PC-9 (cell line): ENCODE data around the gene SPEF1. TPM values are rescaled to one million over a fixed set of nuclear protein-coding genes. Genes with fewer than 3 reads are reported as not detected.

Experiments
- BruUV-seq: library from RNA; stranded (reverse); fragments of 400-500 nt; replicated peaks from 2 replicates; lab custom pipeline; 2021; lab: Mats Ljungman, UMichigan
- CTCF ChIA-PET: fragments of 300-600 bp; sonication (Branson Sonifier 250); formaldehyde crosslinking; loops from one replicate; lab custom pipeline; 2022; ENCODE audit warnings: antibody characterized with exemption; lab: Charles Lee
- POLR2A ChIA-PET: fragments of 300-600 bp; sonication (Branson Sonifier 250); formaldehyde crosslinking; loops from one replicate; lab custom pipeline; 2022; ENCODE audit warnings: antibody characterized with exemption; ENCODE audit not compliant: unreplicated experiment; lab: Charles Lee
- DNase-seq, 2 experiments: peaks; one replicate each; pipeline versions ENCODE4 v3.0.0 to v3.0.0-alpha.2; 2015 to 2022; ENCODE audit warnings: mixed read lengths in 1 of 2
- H2AFZ ChIP-seq: fragments of 200-600 bp; sonication (generic); 2 replicates; pipeline ENCODE4 v1.8.1; 2017; ENCODE audit warnings: antibody characterized with exemption
- H3F3A ChIP-seq: fragments of 200-600 bp; sonication (generic); 2 replicates; pipeline ENCODE4 v1.8.1; 2017; ENCODE audit warnings: antibody characterized with exemption, mild to moderate bottlenecking, low read depth; ENCODE audit not compliant: insufficient read depth
- H3K27ac ChIP-seq: fragments of 200-600 bp; sonication (generic); 2 replicates; pipeline ENCODE4 v1.6.1; 2016; ENCODE audit warnings: mixed run types
- H3K27me3 ChIP-seq: fragments of 200-600 bp; sonication (generic); 2 replicates; pipeline ENCODE4 v1.6.1; 2016; ENCODE audit warnings: low read depth, mixed run types; ENCODE audit not compliant: insufficient read depth
- H3K36me3 ChIP-seq: fragments of 200-600 bp; sonication (generic); 2 replicates; pipeline ENCODE4 v1.6.1; 2016; ENCODE audit warnings: low read depth, mixed run types
- H3K4me1 ChIP-seq: fragments of 200-600 bp; sonication (generic); replicated peaks from 2 replicates; pipeline ENCODE4 v1.6.1; 2016; ENCODE audit warnings: mixed run types; ENCODE audit not compliant: insufficient read depth
- H3K4me2 ChIP-seq: fragments of 200-600 bp; sonication (generic); 2 replicates; pipeline ENCODE4 v1.6.1; 2017; ENCODE audit warnings: mixed run types
- H3K4me3 ChIP-seq: fragments of 200-600 bp; sonication (generic); 2 replicates; pipeline ENCODE4 v1.6.1; 2016; ENCODE audit warnings: mixed run types
- H3K79me2 ChIP-seq: fragments of 200-600 bp; sonication (generic); 2 replicates; pipeline ENCODE4 v1.6.1; 2017; ENCODE audit warnings: low read depth, mixed run types
- H3K9me2 ChIP-seq: fragments of 200-600 bp; sonication (generic); 2 replicates; pipeline ENCODE4 v1.8.1; 2017; ENCODE audit warnings: mild to moderate bottlenecking; ENCODE audit not compliant: insufficient read depth
- H3K9me3 ChIP-seq: fragments of 200-600 bp; sonication (generic); 2 replicates; pipeline ENCODE4 v1.8.1; 2016; ENCODE audit warnings: low read depth; ENCODE audit not compliant: insufficient read depth
- H4K20me1 ChIP-seq: fragments of 200-600 bp; sonication (generic); 2 replicates; pipeline ENCODE4 v1.8.1; 2017; ENCODE audit not compliant: insufficient read depth
- EZH2 ChIP-seq: fragments of 200-600 bp; sonication (generic); IDR thresholded peaks from 2 replicates; pipeline ENCODE4 v1.8.0; 2017; ENCODE audit warnings: antibody characterized with exemption, low read depth
- intact Hi-C: fragments of 100-400 bp; cut with micrococcal nuclease; formaldehyde crosslinking; loops from one replicate; pipeline ENCODE4 v1.10.0; 2022; ENCODE audit not compliant: unreplicated experiment
- total RNA-seq: library from RNA; stranded (reverse); gene quantifications from 2 replicates; pipeline ENCODE4 v1.2.3, GENCODE V29; 2021
- TF ChIP-seq, protein P1 (sequence below): fragments of 200-600 bp; sonication (generic); conservative IDR thresholded peaks from 2 replicates; pipeline ENCODE4 v1.6.1; 2017; ENCODE audit warnings: mixed run types, antibody characterized with exemption, mild to moderate bottlenecking, moderate library complexity

Gene SPEF1
- total RNA-seq, 1 experiment from 2014 or later = 2.6 TPM

DNA sequence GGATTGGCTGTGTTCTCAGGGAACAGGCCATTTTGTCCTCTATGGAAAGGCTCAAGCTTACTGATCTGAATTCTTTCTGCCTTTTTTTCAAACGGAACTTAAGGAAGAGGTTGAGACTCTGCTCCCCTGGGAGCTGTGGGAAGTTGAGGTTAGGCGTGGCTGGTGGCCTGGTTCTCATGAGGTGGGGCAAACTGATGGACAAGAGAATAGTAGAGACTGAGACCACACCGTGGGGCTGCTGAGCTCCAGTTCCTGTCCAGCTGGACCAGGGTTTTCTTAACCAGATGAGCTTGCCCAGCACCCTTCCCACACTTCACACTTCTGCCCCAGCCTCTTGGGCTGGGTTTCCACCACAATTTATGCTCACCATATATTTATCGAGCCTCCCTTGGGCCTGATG is 45.2 kb upstream of the SPEF1 start:
- ChIA-PET POLR2A (no interaction called here), CTCF (no interaction called here)
- Histone ChIP-seq H3K9me3 (no peaks in the 10 kb centered on the region), H3K4me2 (no peak overlapping the region), H3F3A (peaks cover 4% of the 10 kb centered on the region; the same call in 1 of the 2 replicates), H3K27me3 (no peaks in the 10 kb centered on the region), H3K36me3 (0 out of 2 replicates have a peak, but pooled peaks cover 8% of the 10 kb centered on the region), H3K4me3 (no peak overlapping the region), H3K9me2 (no peaks in the 10 kb centered on the region), H3K79me2 (peaks cover 8% of the 10 kb centered on the region), H3K4me1 (peaks cover 2% of the 10 kb centered on the region; the same call in 1 of the 2 replicates), H3K27ac (no peak overlapping the region), H2AFZ (no peak overlapping the region), H4K20me1 (no peaks in the 10 kb centered on the region)
- no peak for DNase-seq
- intact Hi-C loops = no loop called here
- BruUV-seq = no TSS peak
- TF ChIP-seq, protein P1, sequence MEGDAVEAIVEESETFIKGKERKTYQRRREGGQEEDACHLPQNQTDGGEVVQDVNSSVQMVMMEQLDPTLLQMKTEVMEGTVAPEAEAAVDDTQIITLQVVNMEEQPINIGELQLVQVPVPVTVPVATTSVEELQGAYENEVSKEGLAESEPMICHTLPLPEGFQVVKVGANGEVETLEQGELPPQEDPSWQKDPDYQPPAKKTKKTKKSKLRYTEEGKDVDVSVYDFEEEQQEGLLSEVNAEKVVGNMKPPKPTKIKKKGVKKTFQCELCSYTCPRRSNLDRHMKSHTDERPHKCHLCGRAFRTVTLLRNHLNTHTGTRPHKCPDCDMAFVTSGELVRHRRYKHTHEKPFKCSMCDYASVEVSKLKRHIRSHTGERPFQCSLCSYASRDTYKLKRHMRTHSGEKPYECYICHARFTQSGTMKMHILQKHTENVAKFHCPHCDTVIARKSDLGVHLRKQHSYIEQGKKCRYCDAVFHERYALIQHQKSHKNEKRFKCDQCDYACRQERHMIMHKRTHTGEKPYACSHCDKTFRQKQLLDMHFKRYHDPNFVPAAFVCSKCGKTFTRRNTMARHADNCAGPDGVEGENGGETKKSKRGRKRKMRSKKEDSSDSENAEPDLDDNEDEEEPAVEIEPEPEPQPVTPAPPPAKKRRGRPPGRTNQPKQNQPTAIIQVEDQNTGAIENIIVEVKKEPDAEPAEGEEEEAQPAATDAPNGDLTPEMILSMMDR = no peak
- TF ChIP-seq EZH2 = no peak

DNA sequence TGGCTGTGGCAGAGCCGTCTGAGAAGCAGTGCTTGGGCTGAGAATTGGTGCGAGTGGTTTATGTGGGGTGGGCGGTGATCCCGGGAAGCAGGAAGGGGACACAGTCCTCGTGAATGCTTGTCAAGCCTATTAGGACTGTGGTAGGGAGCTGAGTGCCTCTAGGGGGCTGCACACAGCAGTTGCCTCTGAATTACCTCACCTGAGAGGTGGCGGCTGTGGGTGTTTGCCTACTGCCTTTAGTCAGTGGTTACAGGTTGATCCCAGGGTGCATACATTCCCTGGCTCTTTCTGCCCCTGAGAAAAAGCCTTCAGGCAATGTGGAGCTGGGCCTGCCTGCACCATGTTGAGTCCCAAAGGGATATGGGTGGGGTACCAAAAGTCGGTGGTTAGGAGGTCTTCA is 44.3 kb upstream of the SPEF1 start:
- no peaks in the 10 kb centered on the region for H3K9me3 ChIP-seq
- no TSS peak for BruUV-seq
- ChIA-PET POLR2A (no interaction called here), CTCF (interaction anchor here (0.6 kb wide), 1 partner anchor 43 kb away, joined by 3 read pairs; no protein-coding TSS in a partner anchor)
- H3K4me3 ChIP-seq = no peak overlapping the region
- no peak overlapping the region for H3K27ac ChIP-seq
- no peak for DNase-seq
- 0 out of 2 replicates have a peak, but pooled peaks cover 8% of the 10 kb centered on the region for H3K36me3 ChIP-seq
- peaks cover 6% of the 10 kb centered on the region; the same call in 1 of the 2 replicates for H3K4me1 ChIP-seq
- peaks cover 4% of the 10 kb centered on the region; the same call in 1 of the 2 replicates for H3F3A ChIP-seq
- H3K27me3 ChIP-seq = no peaks in the 10 kb centered on the region
- H3K9me2 ChIP-seq = no peaks in the 10 kb centered on the region
- intact Hi-C loops = no loop called here
- H3K4me2 ChIP-seq = no peak overlapping the region
- H2AFZ ChIP-seq = no peak overlapping the region
- no peaks in the 10 kb centered on the region for H4K20me1 ChIP-seq
- peaks cover 15% of the 10 kb centered on the region for H3K79me2 ChIP-seq
- TF ChIP-seq, protein P1 = no peak
- TF ChIP-seq EZH2 = no peak

DNA sequence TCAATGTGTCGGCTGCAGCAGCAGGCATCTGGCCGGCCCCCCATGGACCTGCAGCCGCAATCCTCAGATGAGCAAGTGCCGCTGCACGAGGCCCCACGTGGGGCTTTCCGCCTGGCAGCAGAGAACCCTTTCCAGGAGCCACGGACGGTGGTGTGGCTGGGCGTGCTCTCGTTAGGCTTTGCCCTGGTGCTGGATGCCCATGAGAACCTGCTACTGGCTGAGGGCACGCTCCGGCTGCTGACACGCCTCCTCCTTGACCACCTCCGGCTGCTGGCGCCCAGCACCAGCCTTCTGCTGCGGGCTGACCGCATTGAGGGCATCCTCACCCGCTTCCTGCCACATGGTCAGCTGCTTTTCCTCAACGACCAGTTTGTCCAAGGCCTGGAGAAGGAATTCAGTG is 42.6 kb upstream of the SPEF1 start:
- ChIA-PET POLR2A (no interaction called here), CTCF (no interaction called here)
- Histone ChIP-seq H3K4me3 (no peak overlapping the region), H3F3A (peaks cover 4% of the 10 kb centered on the region; the same call in 1 of the 2 replicates), H3K79me2 (peaks cover 15% of the 10 kb centered on the region), H3K9me3 (no peaks in the 10 kb centered on the region), H3K9me2 (no peaks in the 10 kb centered on the region), H4K20me1 (no peaks in the 10 kb centered on the region), H3K27me3 (no peaks in the 10 kb centered on the region), H2AFZ (no peak overlapping the region), H3K4me2 (no peak overlapping the region), H3K36me3 (0 out of 2 replicates have a peak, but pooled peaks cover 8% of the 10 kb centered on the region), H3K27ac (no peak overlapping the region), H3K4me1 (peaks cover 6% of the 10 kb centered on the region; the same call in 1 of the 2 replicates)
- DNase-seq = no peak
- no TSS peak for BruUV-seq
- TF ChIP-seq, protein P1 = no peak
- TF ChIP-seq EZH2 = no peak
- intact Hi-C loops = no loop called here
